HEK293 (cell line): Measurements from ENCODE around the gene SMS.
"Not testable (repeated sequence)": the region's sequence is repeated elsewhere in the genome, so short reads cannot be mapped to it uniquely, and the experiment has no call there.

Experiments used
- CTCF ChIA-PET: fragments of 350-600 bp; formaldehyde crosslinking; extraction: SDS; loops from one replicate; lab custom pipeline; 2021; ENCODE audit warnings: antibody characterized with exemption; lab: Yijun Ruan, JAX
- POLR2A ChIA-PET: fragments of 300-600 bp; formaldehyde crosslinking; extraction: SDS; loops from one replicate; lab custom pipeline; 2020; ENCODE audit warnings: antibody characterized with exemption, inconsistent platforms; lab: Yijun Ruan, JAX
- H3K27ac ChIP-seq: fragments of 200-500 bp; sonication (Bioruptor generic); 2 replicates; pipeline ENCODE4 v1.5.1; 2014; ENCODE audit warnings: low read depth, low read length, control low read depth, inconsistent platforms; ENCODE audit errors: extremely low read depth
- H3K36me3 ChIP-seq, 2 experiments: fragments of 200-500 bp in 1 of 2; sonication (Bioruptor generic) in 1 of 2; 1 replicate in 1 of 2; 2 replicates in 1 of 2; pipeline ENCODE4 v1.5.1; 2014 to 2017; ENCODE audit warnings: inconsistent platforms in 2 of 2, low read length in 2 of 2; ENCODE audit not compliant: control insufficient read depth in 2 of 2, insufficient read depth in 1 of 2
- H3K4me1 ChIP-seq: fragments of 200-500 bp; sonication (Bioruptor generic); 2 replicates; pipeline ENCODE4 v1.5.1; 2014; ENCODE audit warnings: mild to moderate bottlenecking, low read length, inconsistent platforms; ENCODE audit not compliant: control insufficient read depth, insufficient read depth
- H3K4me3 ChIP-seq: 2 replicates; pipeline ENCODE4 v1.5.1; 2011; ENCODE audit warnings: low read depth, mild to moderate bottlenecking, control low read depth, low read length, moderate library complexity
- H3K9me3 ChIP-seq: fragments of 200-500 bp; sonication (Bioruptor generic); 2 replicates; pipeline ENCODE4 v1.5.1; 2014; ENCODE audit warnings: low read depth, low read length, inconsistent platforms; ENCODE audit not compliant: control insufficient read depth, insufficient read depth
- KLF10 ChIP-seq: fragments of 450-650 bp; IDR thresholded peaks from 2 replicates; pipeline ENCODE4 v1.5.1; 2018; ENCODE audit warnings: missing biosample characterization, mild to moderate bottlenecking, missing genetic modification characterization
- ZBTB7A ChIP-seq: fragments of 450-650 bp; formaldehyde crosslinking; IDR thresholded peaks from 2 replicates; pipeline ENCODE4 v1.5.1; 2016; ENCODE audit warnings: low read depth, missing biosample characterization, missing genetic modification characterization
- ZBTB8A ChIP-seq: fragments of 450-650 bp; formaldehyde crosslinking; IDR thresholded peaks from 2 replicates; pipeline ENCODE4 v1.5.1; 2016; ENCODE audit warnings: missing biosample characterization, missing genetic modification characterization
- ZNF146 ChIP-seq: fragments of 450-650 bp; formaldehyde crosslinking; IDR thresholded peaks from 2 replicates; pipeline ENCODE4 v1.5.1; 2016; ENCODE audit warnings: missing biosample characterization, missing genetic modification characterization
- ZNF266 ChIP-seq: fragments of 450-650 bp; formaldehyde crosslinking; IDR thresholded peaks from 2 replicates; pipeline ENCODE4 v1.5.1; 2016; ENCODE audit warnings: missing biosample characterization, missing genetic modification characterization, low read depth
- ZNF302 ChIP-seq: fragments of 450-650 bp; formaldehyde crosslinking; IDR thresholded peaks from 2 replicates; pipeline ENCODE4 v1.5.1; 2016; ENCODE audit warnings: missing biosample characterization, missing genetic modification characterization, low read depth
- ZNF416 ChIP-seq: fragments of 450-650 bp; formaldehyde crosslinking; IDR thresholded peaks from 2 replicates; pipeline ENCODE4 v1.5.1; 2016; ENCODE audit warnings: missing biosample characterization, missing genetic modification characterization
- ZNF561 ChIP-seq: fragments of 450-650 bp; IDR thresholded peaks from 2 replicates; pipeline ENCODE4 v1.5.1; 2018; ENCODE audit warnings: missing biosample characterization, missing genetic modification characterization, borderline replicate concordance
- ZNF654 ChIP-seq: fragments of 450-650 bp; formaldehyde crosslinking; IDR thresholded peaks from 2 replicates; pipeline ENCODE4 v1.5.1; 2016; ENCODE audit warnings: low read depth, missing biosample characterization, missing genetic modification characterization
- ZNF664 ChIP-seq: fragments of 450-650 bp; formaldehyde crosslinking; IDR thresholded peaks from 2 replicates; pipeline ENCODE4 v1.5.1; 2016; ENCODE audit warnings: missing biosample characterization, missing genetic modification characterization
- ZNF677 ChIP-seq: fragments of 450-650 bp; IDR thresholded peaks from 2 replicates; pipeline ENCODE4 v1.5.0; 2018; ENCODE audit warnings: missing biosample characterization, mild to moderate bottlenecking, missing genetic modification characterization, moderate library complexity
- ZNF707 ChIP-seq: fragments of 450-650 bp; formaldehyde crosslinking; IDR thresholded peaks from 2 replicates; pipeline ENCODE4 v1.5.1; 2016; ENCODE audit warnings: missing biosample characterization, missing genetic modification characterization
- ZNF747 ChIP-seq: fragments of 450-650 bp; formaldehyde crosslinking; IDR thresholded peaks from 2 replicates; pipeline ENCODE4 v1.5.1; 2016; ENCODE audit warnings: missing biosample characterization, missing genetic modification characterization
- ZNF768 ChIP-seq: fragments of 450-650 bp; formaldehyde crosslinking; IDR thresholded peaks from 2 replicates; pipeline ENCODE4 v1.5.1; 2018; ENCODE audit warnings: missing biosample characterization, mild to moderate bottlenecking, missing genetic modification characterization
- ZNF776 ChIP-seq: fragments of 450-650 bp; formaldehyde crosslinking; IDR thresholded peaks from 2 replicates; pipeline ENCODE4 v1.5.0; 2017; ENCODE audit warnings: missing biosample characterization, missing genetic modification characterization, borderline replicate concordance
- TF ChIP-seq, protein P1 (sequence below): fragments of 450-650 bp; formaldehyde crosslinking; IDR thresholded peaks from 2 replicates; pipeline ENCODE4 v1.5.1; 2017; ENCODE audit warnings: missing biosample characterization, missing genetic modification characterization
- TF ChIP-seq, protein P2 (sequence below): fragments of 450-650 bp; formaldehyde crosslinking; IDR thresholded peaks from 2 replicates; pipeline ENCODE4 v1.5.1; 2016; ENCODE audit warnings: missing biosample characterization, missing genetic modification characterization

The SMS gene

DNA sequence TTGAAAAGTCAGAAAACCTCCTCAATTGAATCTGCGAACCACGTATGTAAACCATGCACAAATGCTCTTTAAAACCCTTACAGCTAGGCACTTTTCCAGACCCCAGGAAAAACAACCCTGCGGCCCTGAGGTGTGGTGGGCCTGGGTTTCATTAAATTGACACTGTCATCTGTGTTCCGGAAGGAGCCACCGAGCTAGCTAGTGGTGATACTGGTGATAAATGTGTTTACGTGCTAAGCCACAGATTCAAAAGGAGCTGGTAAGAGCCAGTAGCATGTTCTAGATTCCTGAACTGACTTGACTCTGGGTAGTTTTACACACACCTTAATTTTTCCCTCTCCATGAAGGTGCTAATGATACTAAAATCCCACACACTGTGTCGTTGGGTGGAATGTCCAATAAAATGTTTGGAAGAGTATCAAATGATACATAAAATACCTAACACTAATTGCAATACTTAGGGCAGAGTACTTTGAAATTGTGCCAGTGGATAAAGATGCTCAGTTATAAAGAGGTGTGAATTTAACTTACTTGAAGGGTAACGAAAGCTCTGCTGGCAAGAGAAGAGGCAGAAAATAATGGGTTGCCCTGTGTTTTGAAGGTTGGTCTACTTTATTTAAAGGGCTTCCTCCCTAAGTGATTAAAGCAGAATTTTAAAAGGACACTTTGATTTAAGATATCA, 8.5 kb downstream of the SMS start:
- Histone ChIP-seq H3K36me3 (no peaks in the 10 kb centered on the region), H3K4me1 (peaks cover 7% of the 10 kb centered on the region), H3K27ac (no peak overlapping the region), H3K4me3 (no peak overlapping the region), H3K9me3 (no peaks in the 10 kb centered on the region)
- TF ChIP-seq, protein P1, sequence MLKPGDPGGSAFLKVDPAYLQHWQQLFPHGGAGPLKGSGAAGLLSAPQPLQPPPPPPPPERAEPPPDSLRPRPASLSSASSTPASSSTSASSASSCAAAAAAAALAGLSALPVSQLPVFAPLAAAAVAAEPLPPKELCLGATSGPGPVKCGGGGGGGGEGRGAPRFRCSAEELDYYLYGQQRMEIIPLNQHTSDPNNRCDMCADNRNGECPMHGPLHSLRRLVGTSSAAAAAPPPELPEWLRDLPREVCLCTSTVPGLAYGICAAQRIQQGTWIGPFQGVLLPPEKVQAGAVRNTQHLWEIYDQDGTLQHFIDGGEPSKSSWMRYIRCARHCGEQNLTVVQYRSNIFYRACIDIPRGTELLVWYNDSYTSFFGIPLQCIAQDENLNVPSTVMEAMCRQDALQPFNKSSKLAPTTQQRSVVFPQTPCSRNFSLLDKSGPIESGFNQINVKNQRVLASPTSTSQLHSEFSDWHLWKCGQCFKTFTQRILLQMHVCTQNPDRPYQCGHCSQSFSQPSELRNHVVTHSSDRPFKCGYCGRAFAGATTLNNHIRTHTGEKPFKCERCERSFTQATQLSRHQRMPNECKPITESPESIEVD (tag by site-specific recombination) = peak; percentile 67
- no peak for TF ChIP-seq ZBTB8A (tag by site-specific recombination)
- ChIA-PET CTCF (interaction anchor here (0.7 to 1.1 kb wide), 2 partner anchors 108 to 249 kb away, joined by 3 read pairs; no protein-coding TSS in a partner anchor), POLR2A (no interaction called here)

DNA sequence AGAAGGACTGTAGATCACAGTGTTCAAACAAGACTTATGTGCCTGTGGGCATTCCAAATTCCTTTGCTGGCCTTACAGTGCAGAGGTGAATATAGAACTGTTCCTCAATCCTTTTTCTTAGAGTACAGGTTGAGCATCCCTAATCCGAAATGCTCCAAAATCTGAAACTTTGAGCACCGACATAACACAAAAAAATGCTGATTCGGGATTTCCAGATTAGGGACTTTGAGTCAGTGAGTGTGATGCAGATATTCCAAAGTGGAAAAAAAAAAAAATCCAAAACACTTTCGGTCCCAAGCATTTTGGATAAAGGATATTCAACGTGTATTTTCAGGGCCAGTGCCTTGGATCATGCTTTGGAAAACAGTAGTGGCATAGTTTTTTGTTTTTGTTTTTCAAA, 9.2 kb downstream of the SMS start:
- Histone ChIP-seq H3K4me1 (peaks cover 7% of the 10 kb centered on the region), H3K9me3 (no peaks in the 10 kb centered on the region), H3K27ac (no peak overlapping the region), H3K36me3 (no peaks in the 10 kb centered on the region), H3K4me3 (no peak overlapping the region)
- TF ChIP-seq ZNF768 = no peak
- TF ChIP-seq ZNF302 = no peak
- TF ChIP-seq ZNF664 (tag by site-specific recombination) = no peak
- TF ChIP-seq ZBTB7A (tag by site-specific recombination) = no peak
- TF ChIP-seq, protein P2, sequence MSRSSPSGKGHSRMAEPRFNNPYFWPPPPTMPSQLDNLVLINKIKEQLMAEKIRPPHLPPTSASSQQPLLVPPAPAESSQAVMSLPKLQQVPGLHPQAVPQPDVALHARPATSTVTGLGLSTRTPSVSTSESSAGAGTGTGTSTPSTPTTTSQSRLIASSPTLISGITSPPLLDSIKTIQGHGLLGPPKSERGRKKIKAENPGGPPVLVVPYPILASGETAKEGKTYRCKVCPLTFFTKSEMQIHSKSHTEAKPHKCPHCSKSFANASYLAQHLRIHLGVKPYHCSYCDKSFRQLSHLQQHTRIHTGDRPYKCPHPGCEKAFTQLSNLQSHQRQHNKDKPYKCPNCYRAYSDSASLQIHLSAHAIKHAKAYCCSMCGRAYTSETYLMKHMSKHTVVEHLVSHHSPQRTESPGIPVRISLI (tag by site-specific recombination) = no peak
- no peak for TF ChIP-seq ZNF654 (tag by site-specific recombination)
- no peak for TF ChIP-seq KLF10 (tag by site-specific recombination)
- TF ChIP-seq ZNF776 (tag by site-specific recombination) = no peak
- no peak for TF ChIP-seq ZNF747 (tag by site-specific recombination)
- no peak for TF ChIP-seq ZNF266 (tag by site-specific recombination)
- TF ChIP-seq ZNF677 (tag by site-specific recombination) = no peak
- no peak for TF ChIP-seq ZNF416 (tag by site-specific recombination)
- no peak for TF ChIP-seq ZNF707 (tag by site-specific recombination)
- TF ChIP-seq ZNF561 = no peak
- ChIA-PET CTCF (no interaction called here), POLR2A (interaction anchor here (0.6 kb wide), 1 partner anchor 42 kb away, joined by 3 read pairs; no protein-coding TSS in a partner anchor)

DNA sequence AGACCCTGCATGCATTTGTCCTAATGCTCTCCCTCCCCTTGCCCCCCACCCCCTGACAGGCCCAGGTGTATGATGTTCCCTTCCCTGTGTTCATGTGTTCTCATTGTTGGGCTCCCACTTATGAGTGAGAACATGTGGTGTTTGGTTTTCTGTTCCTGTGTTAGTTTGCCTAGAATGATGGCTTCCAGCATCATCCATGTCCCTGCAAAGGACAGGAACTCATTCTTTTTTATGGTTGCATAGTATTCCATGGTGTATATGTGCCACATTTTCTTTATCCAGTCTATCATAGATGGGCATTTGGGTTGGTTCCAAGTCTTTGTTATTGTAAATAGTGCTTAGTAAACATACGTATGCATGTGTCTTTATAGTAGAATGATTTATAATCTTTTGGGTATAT, 10.0 kb downstream of the SMS start:
- TF ChIP-seq ZNF146 = peak; percentile 97
- H3K36me3 ChIP-seq, H3K9me3 ChIP-seq, H3K27ac ChIP-seq, H3K4me3 ChIP-seq, H3K4me1 ChIP-seq, CTCF ChIA-PET: not testable (repeated sequence)
- POLR2A ChIA-PET = interaction anchor here (0.7 kb wide), 1 partner anchor 16 kb away, joined by 7 read pairs; no protein-coding TSS in a partner anchor
